Loucy (cell line): Measurements from ENCODE around the gene KSR2.

Source experiments
- H2AFZ ChIP-seq: fragments of 200-600 bp; sonication (generic); 2 replicates; pipeline ENCODE4 v1.6.0; 2016; ENCODE audit warnings: antibody characterized with exemption, mild to moderate bottlenecking, low read length, moderate library complexity
- H3F3A ChIP-seq: fragments of 200-600 bp; 2 replicates; pipeline ENCODE4 v1.6.0; 2016; ENCODE audit warnings: antibody characterized with exemption, low read depth, mild to moderate bottlenecking
- H3K27me3 ChIP-seq: fragments of 200-600 bp; sonication (generic); 2 replicates; pipeline ENCODE4 v1.6.1; 2014; ENCODE audit warnings: low read length, mild to moderate bottlenecking; ENCODE audit not compliant: insufficient read depth, poor library complexity, severe bottlenecking
- H3K36me3 ChIP-seq: fragments of 200-600 bp; sonication (generic); 2 replicates; pipeline ENCODE4 v1.6.1; 2016; ENCODE audit warnings: low read length; ENCODE audit not compliant: insufficient read depth
- H3K4me1 ChIP-seq: fragments of 200-600 bp; sonication (generic); 2 replicates; pipeline ENCODE4 v1.5.1; 2014; ENCODE audit warnings: low read length, mild to moderate bottlenecking; ENCODE audit not compliant: insufficient read depth, poor library complexity, severe bottlenecking
- H3K4me2 ChIP-seq: fragments of 200-600 bp; sonication (generic); 2 replicates; pipeline ENCODE4 v1.6.0; 2014; ENCODE audit warnings: antibody characterized with exemption, low read length, low read depth, mild to moderate bottlenecking; ENCODE audit not compliant: poor library complexity, severe bottlenecking
- H3K4me3 ChIP-seq: fragments of 200-600 bp; sonication (generic); 2 replicates; pipeline ENCODE4 v1.5.1; 2014; ENCODE audit warnings: low read length, mild to moderate bottlenecking, mixed read lengths; ENCODE audit not compliant: poor library complexity, severe bottlenecking
- H3K79me2 ChIP-seq: fragments of 200-600 bp; sonication (generic); 2 replicates; pipeline ENCODE4 v1.6.1; 2014; ENCODE audit warnings: low read length; ENCODE audit not compliant: insufficient read depth
- H3K9ac ChIP-seq: fragments of 200-600 bp; sonication (generic); 2 replicates; pipeline ENCODE4 v1.6.0; 2014; ENCODE audit warnings: mild to moderate bottlenecking, low read depth, low read length, moderate library complexity; ENCODE audit not compliant: poor library complexity, severe bottlenecking
- H3K9me2 ChIP-seq: fragments of 200-600 bp; sonication (generic); replicated peaks from 2 replicates; pipeline ENCODE4 v1.6.1; 2016; ENCODE audit warnings: low read depth, low read length, mixed read lengths
- H3K9me3 ChIP-seq: fragments of 200-600 bp; sonication (generic); 2 replicates; pipeline ENCODE4 v1.6.1; 2014; ENCODE audit warnings: mild to moderate bottlenecking, antibody characterized with exemption, low read length, low read depth; ENCODE audit not compliant: insufficient read depth
- H4K20me1 ChIP-seq: fragments of 200-600 bp; sonication (generic); 2 replicates; pipeline ENCODE4 v1.6.0; 2014; ENCODE audit warnings: antibody characterized with exemption, low read length, mild to moderate bottlenecking; ENCODE audit not compliant: insufficient read depth, poor library complexity, severe bottlenecking
- CTCF ChIP-seq: fragments of 200-600 bp; sonication (generic); conservative IDR thresholded peaks from 2 replicates; pipeline ENCODE4 v1.5.1; 2014; ENCODE audit warnings: mild to moderate bottlenecking, antibody characterized with exemption, low read length
- EZH2phosphoT487 ChIP-seq: fragments of 200-600 bp; IDR thresholded peaks from 2 replicates; pipeline ENCODE4 v1.6.1; 2018; ENCODE audit warnings: antibody characterized with exemption, mild to moderate bottlenecking, moderate library complexity, borderline replicate concordance

KSR2 gene

GRCh38 chr12:117912756-117913155, 56.0 kb downstream of the KSR2 start:
- H2AFZ ChIP-seq: no peak overlapping the region
- no peaks in the 10 kb centered on the region for H3K79me2 ChIP-seq
- H3K4me1 ChIP-seq: no peaks in the 10 kb centered on the region
- H3K27me3 ChIP-seq: no peaks in the 10 kb centered on the region
- no peaks in the 10 kb centered on the region for H4K20me1 ChIP-seq
- no peaks in the 10 kb centered on the region for H3K36me3 ChIP-seq
- no peaks in the 10 kb centered on the region for H3K9me3 ChIP-seq
- H3K9ac ChIP-seq: no peak overlapping the region
- no peaks in the 10 kb centered on the region for H3K9me2 ChIP-seq
- no peak overlapping the region for H3K4me3 ChIP-seq
- no peaks in the 10 kb centered on the region for H3F3A ChIP-seq
- TF ChIP-seq CTCF (no peak), EZH2phosphoT487 (no peak)
- H3K4me2 ChIP-seq: no peak overlapping the region

GRCh38 chr12:117908411-117908810, 60.4 kb downstream of the KSR2 start:
- H3K4me1 ChIP-seq: no peaks in the 10 kb centered on the region
- H3K4me2 ChIP-seq: no peak overlapping the region
- no peak overlapping the region for H2AFZ ChIP-seq
- no peak overlapping the region for H3K9ac ChIP-seq
- H3K9me2 ChIP-seq: no peaks in the 10 kb centered on the region
- H3K9me3 ChIP-seq: no peaks in the 10 kb centered on the region
- H4K20me1 ChIP-seq: no peaks in the 10 kb centered on the region
- no peaks in the 10 kb centered on the region for H3K36me3 ChIP-seq
- no peaks in the 10 kb centered on the region for H3K27me3 ChIP-seq
- no peak overlapping the region for H3K4me3 ChIP-seq
- H3F3A ChIP-seq: no peaks in the 10 kb centered on the region
- H3K79me2 ChIP-seq: no peaks in the 10 kb centered on the region
- no peak for TF ChIP-seq CTCF
- TF ChIP-seq EZH2phosphoT487: no peak

GRCh38 chr12:117907108-117907689, 61.6 kb downstream of the KSR2 start:
- no peaks in the 10 kb centered on the region for H3K9me2 ChIP-seq
- H3K36me3 ChIP-seq: no peaks in the 10 kb centered on the region
- no peaks in the 10 kb centered on the region for H4K20me1 ChIP-seq
- H3K79me2 ChIP-seq: no peaks in the 10 kb centered on the region
- H3K27me3 ChIP-seq: no peaks in the 10 kb centered on the region
- H2AFZ ChIP-seq: no peak overlapping the region
- H3K4me3 ChIP-seq: no peak overlapping the region
- H3K4me2 ChIP-seq: no peak overlapping the region
- H3K9me3 ChIP-seq: no peaks in the 10 kb centered on the region
- no peak for TF ChIP-seq CTCF
- TF ChIP-seq EZH2phosphoT487: no peak
- no peak overlapping the region for H3K9ac ChIP-seq
- no peaks in the 10 kb centered on the region for H3F3A ChIP-seq
- H3K4me1 ChIP-seq: no peaks in the 10 kb centered on the region
